K562 (cell line): ENCODE results near the gene MRPL27. TPM values are rescaled to one million over a fixed set of nuclear protein-coding genes. Genes with fewer than 3 reads are reported as not detected.

Experiments
- AFF4 ChIP-seq: sonication (generic); formaldehyde crosslinking; IDR thresholded peaks from 2 replicates; pipeline ENCODE4 v1.8.0; 2023; ENCODE audit warnings: mild to moderate bottlenecking, missing genetic modification reagents
- CREBBP ChIP-seq: IDR thresholded peaks from one replicate; pipeline ENCODE4 v1.6.1; 2012; ENCODE audit warnings: low read depth, mild to moderate bottlenecking, control low read depth, inconsistent platforms, low read length
- EWSR1 ChIP-seq: fragments of 450-650 bp; IDR thresholded peaks from 2 replicates; pipeline ENCODE4 v1.6.1; 2018; ENCODE audit warnings: borderline replicate concordance, mild to moderate bottlenecking, low read depth, moderate library complexity; ENCODE audit not compliant: partially characterized antibody
- HDAC6 ChIP-seq: IDR thresholded peaks from 2 replicates; pipeline ENCODE4 v1.6.1; 2012; ENCODE audit warnings: low read depth, mild to moderate bottlenecking, control low read depth, inconsistent platforms, low read length, moderate library complexity
- LARP7 ChIP-seq: fragments of 450-650 bp; IDR thresholded peaks from 2 replicates; pipeline ENCODE4 v1.6.1; 2016
- MCM2 ChIP-seq: fragments of 450-650 bp; IDR thresholded peaks from 2 replicates; pipeline ENCODE4 v1.6.1; 2017; ENCODE audit warnings: low read depth, mild to moderate bottlenecking
- MYBL2 ChIP-seq, 2 experiments: fragments of 450-650 bp in 1 of 2; sonication (generic) in 1 of 2; formaldehyde crosslinking in 1 of 2; IDR thresholded peaks; 2 replicates each; pipeline versions ENCODE4 v1.6.1 to v1.8.1; 2017 to 2022; ENCODE audit warnings: borderline replicate concordance in 1 of 2, inconsistent platforms in 1 of 2, low read depth in 1 of 2, mild to moderate bottlenecking in 1 of 2, missing genetic modification reagents in 1 of 2, moderate library complexity in 1 of 2
- NFRKB ChIP-seq: fragments of 450-650 bp; IDR thresholded peaks from 2 replicates; pipeline ENCODE4 v1.6.1; 2016; ENCODE audit warnings: low read depth
- PPARD ChIP-seq: fragments of 250-450 bp; sonication (Bioruptor Pico); IDR thresholded peaks from 2 replicates; pipeline ENCODE4 v1.8.0; 2022; ENCODE audit warnings: inconsistent platforms, mild to moderate bottlenecking, moderate library complexity
- ZBTB40 ChIP-seq, 2 experiments: fragments of 450-650 bp in 1 of 2; sonication (generic) in 1 of 2; formaldehyde crosslinking in 1 of 2; IDR thresholded peaks; 2 replicates each; pipeline versions ENCODE4 v1.7.1 to v1.9.0; 2016 to 2022; ENCODE audit warnings: inconsistent platforms in 1 of 2, mild to moderate bottlenecking in 1 of 2, missing genetic modification reagents in 1 of 2
- ZNF696 ChIP-seq: fragments of 250-450 bp; sonication (Bioruptor Pico); conservative IDR thresholded peaks from 2 replicates; pipeline ENCODE4 v1.4.0; 2020; ENCODE audit warnings: mild to moderate bottlenecking, moderate library complexity
- polyA plus RNA-seq, 8 experiments: library from polyadenylated mRNA; depleted of rRNA in 4 of 8; stranded (reverse) in 5 of 8; unstranded in 3 of 8; fragments of >200 nt; fragmentation: Nextera tagmentation in 2 of 8; fragmentation: Illumina TruSeq in 1 of 8; extraction: Ambion mirVana in 2 of 8; extraction: Trizol in 1 of 8; gene quantifications; 2 replicates each; pipeline versions ENCODE4 v1.2.1 to v1.2.3, GENCODE V29; 2011 to 2014; ENCODE audit warnings: inconsistent platforms in 1 of 8, missing spikeins in 1 of 8
- total RNA-seq, 7 experiments: library from RNA; depleted of rRNA in 6 of 7; stranded (reverse); fragments of >200 nt in 6 of 7; fragmentation: Illumina TruSeq in 2 of 7; extraction: Trizol in 2 of 7; gene quantifications; 2 replicates each; pipeline versions ENCODE4 v1.2.1 to v1.2.3, GENCODE V29; 2011 to 2021; ENCODE audit warnings: low replicate concordance in 1 of 7
- TF ChIP-seq, protein P1 (sequence below): fragments of 450-650 bp; conservative IDR thresholded peaks from 2 replicates; pipeline ENCODE4 v1.6.1; 2016; ENCODE audit warnings: missing genetic modification characterization, low read depth, mild to moderate bottlenecking, missing compliant biosample characterization, moderate library complexity

The MRPL27 gene
- total and polyA plus RNA-seq, 9 of the 15 experiments (the other 6 are each of a cell fraction or from before 2014, with no cell fraction given), result 96.3 to 401 (median 142) TPM

GRCh38 chr17:50397111-50397918, 24.3 kb upstream of the MRPL27 start, which contains the start of gene LRRC59 (continued):
- TF ChIP-seq ZBTB40 (IDR thresholded peaks at IDR 0.05) (peak; percentile 84), ZBTB40 (CRISPR knock-in tag; IDR thresholded peaks at IDR 0.05) (no peak), EWSR1 (no peak), LARP7 (no peak), MCM2 (no peak), NFRKB (no peak), AFF4 (CRISPR knock-in tag) (peak; percentile 97), ZNF696 (no peak), MYBL2 (IDR thresholded peaks at IDR 0.05; ENCODE audit: low read depth) (no peak), MYBL2 (CRISPR knock-in tag; IDR thresholded peaks at IDR 0.05; ENCODE audit: borderline replicate concordance) (no peak), PPARD (CRISPR knock-in tag) (no peak), CREBBP (no peak), HDAC6 (no peak)
- TF ChIP-seq, protein P1, sequence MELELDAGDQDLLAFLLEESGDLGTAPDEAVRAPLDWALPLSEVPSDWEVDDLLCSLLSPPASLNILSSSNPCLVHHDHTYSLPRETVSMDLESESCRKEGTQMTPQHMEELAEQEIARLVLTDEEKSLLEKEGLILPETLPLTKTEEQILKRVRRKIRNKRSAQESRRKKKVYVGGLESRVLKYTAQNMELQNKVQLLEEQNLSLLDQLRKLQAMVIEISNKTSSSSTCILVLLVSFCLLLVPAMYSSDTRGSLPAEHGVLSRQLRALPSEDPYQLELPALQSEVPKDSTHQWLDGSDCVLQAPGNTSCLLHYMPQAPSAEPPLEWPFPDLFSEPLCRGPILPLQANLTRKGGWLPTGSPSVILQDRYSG, result 0 out of 2 replicates have a peak, but pooled peaks have one; percentile 58
